Measurements from ENCODE around the gene TGFB1I1. TPM values are rescaled to one million over a fixed set of nuclear protein-coding genes. Genes with fewer than 3 reads are reported as not detected.

The TGFB1I1 gene
- total and polyA plus RNA-seq, 2 of the 13 experiments (the other 11 are each of a cell fraction or from before 2014, with no cell fraction given): 0.80 to 2.9 TPM

- TF ChIP-seq ZNF430 (CRISPR knock-in tag; IDR thresholded peaks at IDR 0.05) (peak; percentile 98), BCLAF1 (IDR thresholded peaks at IDR 0.05) (no peak), ASH2L (IDR thresholded peaks at IDR 0.05; ENCODE audit: insufficient read length, low read depth, low read length) (no peak), PTBP1 (IDR thresholded peaks at IDR 0.05; ENCODE audit: low read depth, low read length, poor library complexity, severe bottlenecking) (no peak), ZFP36L1 (CRISPR knock-in tag; IDR thresholded peaks at IDR 0.05) (peak; percentile 95), SAFB2 (CRISPR knock-in tag; IDR thresholded peaks at IDR 0.05; ENCODE audit: borderline replicate concordance, low read depth) (peak; percentile 92; the same call in 1 of the 2 replicates), ZBTB2 (CRISPR knock-in tag; IDR thresholded peaks at IDR 0.05; ENCODE audit: low read depth) (peak; percentile 86; the same call in 1 of the 2 replicates), SAP130 (CRISPR knock-in tag; IDR thresholded peaks at IDR 0.05; ENCODE audit: low read depth) (peak; percentile 95), ZNF740 (CRISPR knock-in tag; IDR thresholded peaks at IDR 0.05) (no peak), ZNF510 (CRISPR knock-in tag; IDR thresholded peaks at IDR 0.05; ENCODE audit: low read depth) (peak; percentile 92; the same call in 1 of the 2 replicates), MIER2 (CRISPR knock-in tag; IDR thresholded peaks at IDR 0.05) (peak; percentile 71; the same call in 1 of the 2 replicates), ZNF589 (CRISPR knock-in tag; conservative IDR thresholded peaks at IDR 0.05) (peak; percentile 84), NFYC (CRISPR knock-in tag; IDR thresholded peaks at IDR 0.05) (no peak; the same call in none of the 2 replicates), ZBTB26 (CRISPR knock-in tag; IDR thresholded peaks at IDR 0.05; ENCODE audit: borderline replicate concordance) (peak; percentile 77), ZNF746 (CRISPR knock-in tag; IDR thresholded peaks at IDR 0.05) (no peak), NONO (IDR thresholded peaks at IDR 0.05) (no peak), NONO (CRISPR knock-in tag; conservative IDR thresholded peaks at IDR 0.05) (peak; percentile 98; the same call in 1 of the 2 replicates), ETV5 (CRISPR knock-in tag; IDR thresholded peaks at IDR 0.05; ENCODE audit: borderline replicate concordance) (peak; percentile 86), SMAD9 (CRISPR knock-in tag; IDR thresholded peaks at IDR 0.05) (peak; percentile 95; the same call in 1 of the 2 replicates), DR1 (CRISPR knock-in tag; IDR thresholded peaks at IDR 0.05) (peak; percentile 72; the same call in 1 of the 2 replicates), ZNF773 (CRISPR knock-in tag; IDR thresholded peaks at IDR 0.05; ENCODE audit: borderline replicate concordance) (peak; percentile 88), ZNF790 (CRISPR knock-in tag; IDR thresholded peaks at IDR 0.05; ENCODE audit: borderline replicate concordance) (peak; percentile 7; the same call in 1 of the 2 replicates), PAF1 (CRISPR knock-in tag; IDR thresholded peaks at IDR 0.05) (no peak), CENPBD1 (CRISPR knock-in tag; IDR thresholded peaks at IDR 0.05; ENCODE audit: borderline replicate concordance, low read depth) (no peak)
These were observed 13.7 kb upstream of the TGFB1I1 start (continued) for GRCh38 chr16:31458073-31458843.
